Neural crest cell (in vitro differentiated cells): Measurements from ENCODE around the gene TINCR. TPM values are rescaled to one million over a fixed set of nuclear protein-coding genes. Genes with fewer than 3 reads are reported as not detected.

Source experiments
- DNase-seq: peaks from one replicate; pipeline ENCODE4 v3.0.0; 2021; ENCODE audit warnings: low read depth, mixed read lengths, low spot score
- H3K27ac Mint-ChIP-seq: one replicate; pipeline ENCODE4 v1.8.0; 2021; ENCODE audit warnings: mild to moderate bottlenecking, mixed read lengths; ENCODE audit not compliant: unreplicated experiment
- H3K27me3 Mint-ChIP-seq: 2 replicates; pipeline ENCODE4 v1.8.0; 2021; ENCODE audit warnings: low read depth, mild to moderate bottlenecking, mixed read lengths
- H3K36me3 Mint-ChIP-seq: 2 replicates; pipeline ENCODE4 v1.8.0; 2021; ENCODE audit warnings: low read depth, mild to moderate bottlenecking, mixed read lengths
- H3K4me1 Mint-ChIP-seq: 2 replicates; pipeline ENCODE4 v1.8.0; 2021; ENCODE audit warnings: mixed read lengths
- H3K4me3 Mint-ChIP-seq: one replicate; pipeline ENCODE4 v1.8.0; 2021; ENCODE audit warnings: mild to moderate bottlenecking, mixed read lengths
- H3K9me3 Mint-ChIP-seq: 2 replicates; pipeline ENCODE4 v1.8.0; 2021; ENCODE audit warnings: mixed read lengths
- CTCF ChIP-seq: fragments of 200-600 bp; sonication (generic); conservative IDR thresholded peaks from 2 replicates; pipeline ENCODE4 v1.5.0; 2021; ENCODE audit warnings: antibody characterized with exemption, mild to moderate bottlenecking
- total RNA-seq: library from RNA; stranded (reverse); gene quantifications from 2 replicates; pipeline ENCODE4 v1.2.1, GENCODE V29; 2021

The TINCR gene
- total RNA-seq, 1 donor from 2014 or later = 0.37 TPM

GRCh38 chr19:5562280-5562679, 5.5 kb downstream of the TINCR start:
- DNase-seq = no peak
- peaks cover 10% of the 10 kb centered on the region for H3K27me3 Mint-ChIP-seq
- H3K27ac Mint-ChIP-seq = no peak overlapping the region
- H3K9me3 Mint-ChIP-seq = peaks cover 3% of the 10 kb centered on the region
- H3K4me3 Mint-ChIP-seq = no peak overlapping the region
- no peaks in the 10 kb centered on the region for H3K36me3 Mint-ChIP-seq
- TF ChIP-seq CTCF = no peak
- peaks cover 5% of the 10 kb centered on the region for H3K4me1 Mint-ChIP-seq

GRCh38 chr19:5561559-5561958, 6.2 kb downstream of the TINCR start:
- no peak overlapping the region for H3K27ac Mint-ChIP-seq
- peaks cover 6% of the 10 kb centered on the region for H3K4me1 Mint-ChIP-seq
- peaks cover 10% of the 10 kb centered on the region for H3K27me3 Mint-ChIP-seq
- H3K4me3 Mint-ChIP-seq = no peak overlapping the region
- no peaks in the 10 kb centered on the region for H3K36me3 Mint-ChIP-seq
- DNase-seq = no peak
- H3K9me3 Mint-ChIP-seq = peaks cover 3% of the 10 kb centered on the region
- peak; percentile 68 for TF ChIP-seq CTCF

GRCh38 chr19:5560156-5560555, 7.6 kb downstream of the TINCR start:
- H3K27me3 Mint-ChIP-seq = peaks cover 10% of the 10 kb centered on the region
- H3K4me1 Mint-ChIP-seq = peaks cover 4% of the 10 kb centered on the region

GRCh38 chr19:5559804-5560133, 8.0 kb downstream of the TINCR start:
- Mint-ChIP-seq H3K36me3 (no peaks in the 10 kb centered on the region), H3K4me3 (no peak overlapping the region), H3K9me3 (peaks cover 3% of the 10 kb centered on the region), H3K4me1 (peaks cover 3% of the 10 kb centered on the region), H3K27me3 (peaks cover 10% of the 10 kb centered on the region), H3K27ac (no peak overlapping the region)
- no peak for TF ChIP-seq CTCF
- DNase-seq = no peak

More at GRCh38 chr19:5560156-5560555, 7.6 kb downstream of the TINCR start:
- Mint-ChIP-seq H3K36me3 (no peaks in the 10 kb centered on the region), H3K27ac (no peak overlapping the region), H3K9me3 (peaks cover 3% of the 10 kb centered on the region), H3K4me3 (no peak overlapping the region)
- DNase-seq = no peak
- TF ChIP-seq CTCF = no peak

- H3K36me3 Mint-ChIP-seq = no peaks in the 10 kb centered on the region
- peaks cover 3% of the 10 kb centered on the region for H3K9me3 Mint-ChIP-seq
- H3K27me3 Mint-ChIP-seq = peaks cover 6% of the 10 kb centered on the region
- no peak overlapping the region for H3K27ac Mint-ChIP-seq
- TF ChIP-seq CTCF = no peak
- peaks cover 3% of the 10 kb centered on the region for H3K4me1 Mint-ChIP-seq
- DNase-seq = no peak
- no peak overlapping the region for H3K4me3 Mint-ChIP-seq
Observed at GRCh38 chr19:5558101-5558621, 9.6 kb downstream of the TINCR start.

- peaks cover 3% of the 10 kb centered on the region for H3K9me3 Mint-ChIP-seq
- peaks cover 3% of the 10 kb centered on the region for H3K4me1 Mint-ChIP-seq
- H3K27ac Mint-ChIP-seq = no peak overlapping the region
- H3K4me3 Mint-ChIP-seq = no peak overlapping the region
- no peaks in the 10 kb centered on the region for H3K36me3 Mint-ChIP-seq
- no peak for DNase-seq
- no peak for TF ChIP-seq CTCF
- peaks cover 3% of the 10 kb centered on the region for H3K27me3 Mint-ChIP-seq
Observed at GRCh38 chr19:5557691-5558090, 10.1 kb downstream of the TINCR start.
